Activated naive CD4-positive, alpha-beta T cell treated with anti-CD3 and anti-CD28 coated beads, Interleukin-2, amount 50 U/mL, for 72 hours (primary cell): Measurements from ENCODE around the gene SUPT7L. TPM values are rescaled to one million over a fixed set of nuclear protein-coding genes. Genes with fewer than 3 reads are reported as not detected.
"Not testable (repeated sequence)": the region's sequence is repeated elsewhere in the genome, so short reads cannot be mapped to it uniquely, and the experiment has no call there.

Experiments used
- ATAC-seq, 2 donors: fragments of 150-1000 bp; cut with Tn5 transposase; 2 replicates each; pipeline ENCODE4 v1.10.0; 2021; ENCODE audit warnings: mild to moderate bottlenecking in 2 of 2, moderate library complexity in 2 of 2
- DNase-seq, 2 donors: peaks; one replicate each; pipeline ENCODE4 v3.0.0; 2021 to 2022; ENCODE audit warnings: low spot score in 2 of 2
- H3K27ac Mint-ChIP-seq, 2 donors: one replicate each; pipeline ENCODE4 v1.8.0; 2022; ENCODE audit warnings: mild to moderate bottlenecking in 2 of 2, mixed read lengths in 2 of 2
- H3K36me3 Mint-ChIP-seq, 2 donors: one replicate each; pipeline ENCODE4 v1.8.0; 2022; ENCODE audit warnings: mixed read lengths in 2 of 2
- H3K9me3 Mint-ChIP-seq, 2 donors: one replicate each; pipeline ENCODE4 v1.8.0; 2022; ENCODE audit warnings: mixed read lengths in 2 of 2
- total RNA-seq, 2 donors: library from RNA; stranded (reverse); gene quantifications; one replicate each; pipeline ENCODE4 v1.2.3, GENCODE V29; 2022

Gene SUPT7L
- total RNA-seq, 2 donors from 2014 or later = 30.3 to 35.7 TPM

DNA sequence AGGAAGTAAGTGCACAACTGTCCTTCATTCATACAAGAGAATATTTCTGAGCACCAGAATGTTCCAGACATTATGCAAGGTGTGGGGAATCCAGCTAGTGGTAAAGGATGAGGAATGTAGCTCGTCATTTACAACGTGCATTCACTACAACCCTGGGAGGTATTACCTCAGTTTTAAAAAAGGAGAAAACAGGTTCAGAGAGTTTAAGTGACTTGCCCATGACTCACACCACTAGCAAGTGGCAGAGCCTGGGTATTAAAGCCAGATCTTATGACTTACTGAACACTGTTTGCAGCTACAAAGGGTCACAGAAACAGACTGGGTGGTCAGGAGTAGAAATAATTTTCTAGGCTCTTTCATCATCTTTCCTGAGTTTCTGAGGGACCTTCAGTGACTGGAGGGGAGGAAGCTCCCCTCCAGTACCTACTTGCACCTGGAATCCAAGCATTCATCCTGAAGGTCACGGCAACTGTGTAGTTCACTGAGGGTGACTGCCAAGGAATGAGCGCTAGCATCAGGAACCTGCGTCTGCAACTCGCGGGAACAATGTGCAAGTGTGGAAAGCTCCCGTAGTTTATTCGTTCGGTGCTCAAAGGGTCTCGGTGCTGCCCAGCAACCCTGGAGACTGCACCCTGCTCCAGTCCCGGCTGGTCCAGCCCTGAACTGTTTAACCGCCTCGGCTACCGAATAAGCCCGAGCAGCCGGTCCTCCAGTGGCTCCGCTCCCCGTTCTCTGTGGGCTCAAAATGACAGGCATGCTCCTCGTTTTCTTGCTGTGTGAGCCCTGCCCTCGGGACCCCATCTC is 35.2 kb downstream of the SUPT7L start:
- Mint-ChIP-seq H3K27ac (no peak overlapping the region), H3K9me3 (no peaks in the 10 kb centered on the region), H3K36me3 (peaks cover 0 to 18% of the 10 kb centered on the region in 2 donors)
- no peak for DNase-seq
- ATAC-seq = peak; percentile 47 to 59

DNA sequence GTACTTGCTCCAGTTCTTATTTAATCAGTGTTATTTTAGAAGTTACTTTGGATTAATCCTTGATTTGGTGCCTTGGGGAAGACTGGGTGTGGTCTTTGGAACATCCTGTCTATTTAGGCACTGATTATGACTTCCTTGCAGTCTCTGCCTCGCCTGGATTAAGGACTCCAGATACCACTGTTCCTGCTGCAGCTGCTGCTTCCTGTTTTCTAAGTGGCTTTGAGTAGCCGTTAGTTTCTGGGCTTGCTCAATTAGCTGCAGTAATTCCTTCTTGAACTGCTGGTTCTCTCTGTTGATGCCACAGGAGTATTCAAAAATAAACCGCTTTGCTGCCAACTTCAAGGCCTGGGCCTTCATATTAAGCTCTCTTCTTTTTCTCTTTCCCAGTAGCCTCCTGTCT is 36.5 kb downstream of the SUPT7L start:
- DNase-seq, H3K9me3 Mint-ChIP-seq, ATAC-seq: not testable (repeated sequence)
- H3K36me3 Mint-ChIP-seq = peaks cover 0 to 17% of the 10 kb centered on the region in 2 donors
- peak overlapping the region in 1 of 2 donors; percentile 56 for H3K27ac Mint-ChIP-seq

DNA sequence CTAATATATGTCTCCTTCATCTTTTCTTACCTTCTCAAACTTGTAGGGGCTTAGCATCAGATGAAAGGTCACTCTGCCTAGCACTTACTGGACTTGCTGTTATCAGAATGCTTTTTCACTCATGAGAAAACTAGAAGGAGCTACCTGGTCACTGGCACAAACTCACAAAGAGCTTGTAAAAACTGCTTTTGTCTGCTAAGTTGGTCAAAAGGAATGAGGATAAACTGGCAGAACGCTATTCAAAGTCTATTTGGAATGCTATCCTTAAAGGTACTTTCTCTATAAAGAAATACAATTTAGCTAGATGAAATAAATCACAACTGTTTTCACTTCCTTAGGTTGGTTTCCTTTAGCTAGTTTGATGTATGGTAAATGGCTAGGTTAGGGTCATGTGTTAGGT is 37.1 kb downstream of the SUPT7L start:
- not testable (repeated sequence) for DNase-seq, H3K27ac Mint-ChIP-seq
- H3K36me3 Mint-ChIP-seq = peaks cover 0 to 14% of the 10 kb centered on the region in 2 donors

DNA sequence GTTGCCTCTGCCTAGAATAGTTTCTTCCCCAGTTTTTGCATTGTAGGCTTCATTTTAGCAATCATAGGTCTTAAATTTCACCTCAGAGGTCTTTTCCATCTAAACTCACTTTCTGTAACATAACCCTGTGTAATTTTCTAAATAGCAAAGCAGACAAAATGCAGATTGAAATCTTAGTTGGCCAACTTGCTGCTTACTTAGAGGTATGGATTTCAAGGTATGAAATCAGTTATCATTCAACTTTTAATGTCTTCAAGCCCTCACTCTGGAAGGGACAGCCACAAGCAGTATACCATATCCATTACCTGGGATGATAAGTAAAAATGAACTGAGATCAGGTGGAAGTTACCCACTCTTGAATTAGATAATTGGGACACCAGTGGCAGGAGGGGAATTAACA is 38.5 kb downstream of the SUPT7L start:
- DNase-seq (no peak), ATAC-seq (no peak)
- Mint-ChIP-seq H3K9me3 (no peaks in the 10 kb centered on the region), H3K27ac (no peak overlapping the region), H3K36me3 (peaks cover 0 to 8% of the 10 kb centered on the region in 2 donors)

More for the DNA sequence above, 37.1 kb downstream of the SUPT7L start:
- not testable (repeated sequence) for H3K9me3 Mint-ChIP-seq, ATAC-seq

DNA sequence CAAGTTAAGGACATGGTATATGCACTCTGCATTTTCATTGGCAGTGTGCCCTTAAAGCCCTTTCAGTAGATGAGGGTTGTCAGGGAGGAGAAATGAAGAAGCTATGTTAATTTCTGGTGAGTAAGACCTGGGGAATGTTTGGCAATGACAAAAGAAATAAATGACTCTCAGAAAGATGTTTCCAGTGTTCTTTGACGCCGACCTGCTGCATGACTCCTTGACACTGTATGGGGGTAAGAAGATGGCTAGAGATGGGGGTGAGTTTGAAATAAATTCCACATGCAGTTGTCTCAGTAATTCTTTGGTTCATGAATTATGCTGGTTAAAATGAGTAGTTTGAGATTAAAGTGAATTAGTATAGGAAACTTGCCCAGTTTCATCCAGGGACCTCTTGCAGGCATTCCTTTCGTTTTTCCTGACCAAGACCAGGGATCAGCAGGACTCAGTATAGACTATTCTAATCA is 40.5 kb downstream of the SUPT7L start:
- ATAC-seq = peak; percentile 20 to 37
- H3K36me3 Mint-ChIP-seq = peaks cover 0 to 8% of the 10 kb centered on the region in 2 donors
- H3K27ac Mint-ChIP-seq = peak overlapping the region in 1 of 2 donors; percentile 0
- no peak for DNase-seq
- no peaks in the 10 kb centered on the region for H3K9me3 Mint-ChIP-seq

DNA sequence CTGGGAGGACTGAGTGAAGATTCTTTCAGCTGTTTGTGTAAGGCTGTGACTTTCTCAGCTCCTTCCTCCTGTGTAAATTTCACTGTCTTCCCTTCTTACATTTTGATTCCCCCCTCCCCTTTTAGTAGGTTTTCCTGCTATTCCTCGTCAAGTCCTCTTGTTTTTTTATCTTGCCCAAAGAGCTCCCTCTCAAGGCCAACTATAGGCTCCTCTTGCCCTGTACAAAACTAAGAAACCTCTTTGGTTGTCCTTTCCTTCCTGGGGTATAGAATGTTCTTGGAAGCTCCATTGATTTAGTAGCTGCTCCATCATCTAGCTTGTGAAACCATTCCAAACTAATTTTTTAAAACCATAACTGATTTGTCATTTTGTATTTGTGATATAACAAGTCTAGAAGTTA is 41.9 kb downstream of the SUPT7L start:
- Mint-ChIP-seq H3K36me3 (peaks cover 0 to 16% of the 10 kb centered on the region in 2 donors), H3K9me3 (no peaks in the 10 kb centered on the region), H3K27ac (peak overlapping the region in 1 of 2 donors; percentile 38)
- no peak for DNase-seq
- no peak for ATAC-seq

DNA sequence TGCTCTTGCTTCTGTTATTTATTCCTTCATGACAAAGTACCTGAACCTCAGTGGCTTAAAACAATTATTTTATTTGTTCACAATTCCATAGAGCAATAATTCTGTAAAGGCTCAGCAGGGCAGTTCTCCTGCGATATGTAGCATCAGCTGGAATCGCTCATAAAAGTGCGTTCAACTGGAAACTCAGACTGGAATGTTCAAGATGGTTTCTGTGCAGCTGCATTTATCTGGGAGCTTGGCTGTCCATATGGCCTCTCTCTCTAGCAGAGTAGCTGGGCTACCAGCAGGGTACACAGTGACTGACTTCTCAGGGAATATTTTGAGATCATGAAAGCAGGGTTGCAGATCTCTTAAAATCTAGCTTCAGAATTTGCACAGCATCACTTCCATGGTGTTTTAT is 48.1 kb downstream of the SUPT7L start:
- H3K27ac Mint-ChIP-seq = no peak overlapping the region

DNA sequence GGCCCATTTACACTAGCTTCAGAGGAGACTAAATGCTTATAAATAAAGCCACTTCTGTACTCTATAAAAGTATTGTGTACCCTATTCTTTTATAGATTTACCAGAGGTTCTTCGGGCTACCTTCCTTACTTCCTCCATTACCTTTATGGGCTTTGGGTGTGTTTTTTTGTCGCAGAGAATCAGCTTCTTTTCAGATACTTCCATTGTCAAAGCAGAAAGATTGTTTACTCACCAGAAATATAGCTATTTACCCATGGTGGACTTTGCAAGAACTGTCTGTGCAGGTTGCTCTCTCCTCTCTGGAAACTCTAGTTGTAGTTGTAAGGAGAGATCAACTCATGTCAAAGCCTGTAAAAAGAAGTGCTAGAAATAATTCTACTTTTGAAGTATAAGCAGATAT is 49.4 kb downstream of the SUPT7L start:
- Mint-ChIP-seq H3K9me3 (no peaks in the 10 kb centered on the region), H3K36me3 (peaks cover 4 to 15% of the 10 kb centered on the region in 2 donors), H3K27ac (no peak overlapping the region)
- ATAC-seq (no peak), DNase-seq (no peak)

More for the DNA sequence above, 48.1 kb downstream of the SUPT7L start:
- ATAC-seq = no peak
- H3K36me3 Mint-ChIP-seq = peaks cover 4 to 15% of the 10 kb centered on the region in 2 donors
- no peaks in the 10 kb centered on the region for H3K9me3 Mint-ChIP-seq
- DNase-seq = no peak

DNA sequence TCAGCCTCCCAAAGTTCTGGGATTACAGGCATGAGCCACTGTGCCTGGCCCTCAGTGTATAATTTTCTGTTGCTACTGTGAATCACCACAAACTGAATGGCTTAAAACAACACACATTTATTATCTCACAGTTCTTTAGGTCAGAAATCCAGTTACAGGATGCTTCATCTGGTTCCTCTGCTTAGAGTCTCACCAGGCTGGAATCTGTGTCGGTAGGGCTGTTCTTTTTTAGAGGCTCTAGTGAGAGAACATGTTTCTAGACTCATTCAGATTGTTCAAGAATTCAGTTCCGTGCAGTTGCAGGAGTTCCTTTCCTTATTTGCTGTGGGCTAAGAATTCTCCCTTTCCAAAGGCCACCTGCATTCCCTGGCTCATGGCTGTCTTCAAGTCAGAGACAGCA is 56.8 kb downstream of the SUPT7L start:
- no peak for ATAC-seq
- H3K27ac Mint-ChIP-seq = no peak overlapping the region
- no peaks in the 10 kb centered on the region for H3K9me3 Mint-ChIP-seq
- peaks cover under 1 to 6% of the 10 kb centered on the region in 2 donors for H3K36me3 Mint-ChIP-seq
- no peak for DNase-seq

Other genes with a start within 250 kb of the SUPT7L start
- 10 to 100 TPM; 76.0 to 80.8 TPM for gene NRBP1, start 235.0 kb downstream of the SUPT7L start, total RNA-seq
- gene KRTCAP3, start 221.2 kb downstream of the SUPT7L start, total RNA-seq = 1 to 10 TPM; 7.9 to 8.3 TPM
- gene IFT172, start 173.9 kb downstream of the SUPT7L start, total RNA-seq = 10 to 100 TPM; 15.8 to 16.4 TPM
- not detected for gene FNDC4, start 168.4 kb downstream of the SUPT7L start, total RNA-seq
- not detected for gene GCKR, start 166.8 kb downstream of the SUPT7L start, total RNA-seq
- 10 to 100 TPM; 38.0 to 40.6 TPM for gene ZNF512, start 80.6 kb downstream of the SUPT7L start, total RNA-seq
- under 1 TPM in 1 of 2 donors, not detected in 1; 0.19 TPM for gene CCDC121, start 34.6 kb downstream of the SUPT7L start, total RNA-seq
- gene GPN1, start 34.6 kb downstream of the SUPT7L start, total RNA-seq = 10 to 100 TPM; 38.9 to 43.0 TPM
- 10 to 100 TPM; 23.9 to 28.1 TPM for gene SLC4A1AP, start 275 bp upstream of the SUPT7L start, total RNA-seq
- 10 to 100 TPM; 61.7 to 70.5 TPM for gene MRPL33, start 108.1 kb upstream of the SUPT7L start, total RNA-seq
- 10 to 100 TPM in 1 of 2 donors, 1 to 10 TPM in 1; 1.5 to 12.1 TPM for gene RBKS, start 226.8 kb upstream of the SUPT7L start, total RNA-seq
- gene BABAM2, start 227.1 kb upstream of the SUPT7L start, total RNA-seq = 10 to 100 TPM; 45.2 to 59.8 TPM